SK-N-SH treated with all-trans-retinoic acid at 6 μM for 48 hours (cell line): ENCODE data around the gene TRIM54.
"Not testable (repeated sequence)": the region's sequence is repeated elsewhere in the genome, so short reads cannot be mapped to it uniquely, and the experiment has no call there.

Experiments
- ATAC-seq: fragments of 200-7000 bp; cut with Tn5 transposase; 3 replicates; pipeline ENCODE4 v1.9.1; 2020; ENCODE audit warnings: mild to moderate bottlenecking, moderate library complexity
- ARNTL ChIP-seq: fragments of 450-650 bp; formaldehyde crosslinking; IDR thresholded peaks from 2 replicates; pipeline ENCODE4 v1.5.0; 2020; ENCODE audit warnings: low read depth, mild to moderate bottlenecking, moderate library complexity, borderline replicate concordance
- BACH2 ChIP-seq: fragments of 250-450 bp; sonication (Bioruptor Pico); IDR thresholded peaks from 2 replicates; pipeline ENCODE4 v1.9.0; 2021; ENCODE audit warnings: mild to moderate bottlenecking, borderline replicate concordance
- CSDC2 ChIP-seq: fragments of 250-450 bp; sonication (Bioruptor Pico); IDR thresholded peaks from 2 replicates; pipeline ENCODE4 v1.5.0; 2020; ENCODE audit warnings: mild to moderate bottlenecking, moderate library complexity
- ESRRG ChIP-seq: fragments of 250-450 bp; sonication (Bioruptor Pico); IDR thresholded peaks from 2 replicates; pipeline ENCODE4 v1.6.1; 2021; ENCODE audit warnings: mild to moderate bottlenecking
- GLIS3 ChIP-seq: fragments of 250-450 bp; sonication (Bioruptor Pico); IDR thresholded peaks from 2 replicates; pipeline ENCODE4 v1.5.0; 2020; ENCODE audit warnings: mild to moderate bottlenecking, moderate library complexity
- OSR1 ChIP-seq: fragments of 250-450 bp; sonication (Bioruptor Pico); IDR thresholded peaks from 2 replicates; pipeline ENCODE4 v1.8.0; 2022; ENCODE audit warnings: moderate library complexity, mild to moderate bottlenecking, inconsistent platforms
- PATZ1 ChIP-seq: fragments of 250-450 bp; sonication (Bioruptor Pico); IDR thresholded peaks from 2 replicates; pipeline ENCODE4 v1.8.0; 2020; ENCODE audit warnings: mild to moderate bottlenecking, moderate library complexity, borderline replicate concordance
- POU6F1 ChIP-seq: fragments of 250-450 bp; sonication (Bioruptor Pico); IDR thresholded peaks from 2 replicates; pipeline ENCODE4 v1.8.0; 2021; ENCODE audit warnings: low read depth, mild to moderate bottlenecking, moderate library complexity, borderline replicate concordance
- PPARA ChIP-seq: fragments of 250-450 bp; sonication (Bioruptor Pico); IDR thresholded peaks from 2 replicates; pipeline ENCODE4 v1.5.0; 2020; ENCODE audit warnings: mild to moderate bottlenecking, borderline replicate concordance
- RARB ChIP-seq: fragments of 250-450 bp; sonication (Bioruptor Pico); IDR thresholded peaks from 2 replicates; pipeline ENCODE4 v1.8.0; 2021; ENCODE audit warnings: mild to moderate bottlenecking, moderate library complexity
- SNAI2 ChIP-seq: fragments of 250-450 bp; sonication (Bioruptor Pico); IDR thresholded peaks from 2 replicates; pipeline ENCODE4 v1.5.0; 2020; ENCODE audit warnings: mild to moderate bottlenecking, moderate library complexity
- TCF4 ChIP-seq: fragments of 250-450 bp; sonication (Bioruptor Pico); IDR thresholded peaks from 2 replicates; pipeline ENCODE4 v1.8.0; 2021; ENCODE audit warnings: mild to moderate bottlenecking, moderate library complexity, borderline replicate concordance
- ZFP3 ChIP-seq: fragments of 250-450 bp; sonication (Bioruptor Pico); IDR thresholded peaks from 2 replicates; pipeline ENCODE4 v1.5.0; 2020; ENCODE audit warnings: mild to moderate bottlenecking, moderate library complexity
- ZNF70 ChIP-seq: fragments of 450-650 bp; formaldehyde crosslinking; IDR thresholded peaks from 2 replicates; pipeline ENCODE4 v1.5.0; 2020; ENCODE audit warnings: mild to moderate bottlenecking, moderate library complexity
- ZNF8 ChIP-seq: fragments of 450-650 bp; formaldehyde crosslinking; IDR thresholded peaks from 2 replicates; pipeline ENCODE4 v1.5.0; 2020; ENCODE audit warnings: mild to moderate bottlenecking, moderate library complexity
- TF ChIP-seq, protein P1 (sequence below): fragments of 250-450 bp; sonication (Bioruptor Pico); IDR thresholded peaks from 2 replicates; pipeline ENCODE4 v1.5.1; 2021; ENCODE audit warnings: mild to moderate bottlenecking, moderate library complexity
- TF ChIP-seq, protein P2 (sequence below): fragments of 250-450 bp; sonication (Bioruptor Pico); IDR thresholded peaks from 2 replicates; pipeline ENCODE4 v1.5.1; 2020; ENCODE audit warnings: low read depth, mild to moderate bottlenecking, moderate library complexity

The TRIM54 gene

GRCh38 chr2:27271631-27272340 lies 10.4 kb upstream of the TRIM54 start (continued):
- TF ChIP-seq, protein P1, sequence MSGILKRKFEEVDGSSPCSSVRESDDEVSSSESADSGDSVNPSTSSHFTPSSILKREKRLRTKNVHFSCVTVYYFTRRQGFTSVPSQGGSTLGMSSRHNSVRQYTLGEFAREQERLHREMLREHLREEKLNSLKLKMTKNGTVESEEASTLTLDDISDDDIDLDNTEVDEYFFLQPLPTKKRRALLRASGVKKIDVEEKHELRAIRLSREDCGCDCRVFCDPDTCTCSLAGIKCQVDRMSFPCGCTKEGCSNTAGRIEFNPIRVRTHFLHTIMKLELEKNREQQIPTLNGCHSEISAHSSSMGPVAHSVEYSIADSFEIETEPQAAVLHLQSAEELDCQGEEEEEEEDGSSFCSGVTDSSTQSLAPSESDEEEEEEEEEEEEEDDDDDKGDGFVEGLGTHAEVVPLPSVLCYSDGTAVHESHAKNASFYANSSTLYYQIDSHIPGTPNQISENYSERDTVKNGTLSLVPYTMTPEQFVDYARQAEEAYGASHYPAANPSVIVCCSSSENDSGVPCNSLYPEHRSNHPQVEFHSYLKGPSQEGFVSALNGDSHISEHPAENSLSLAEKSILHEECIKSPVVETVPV (CRISPR knock-in tag): no peak
- TF ChIP-seq RARB: no peak
- TF ChIP-seq GLIS3 (CRISPR knock-in tag): no peak
- no peak for TF ChIP-seq SNAI2 (CRISPR knock-in tag)
- TF ChIP-seq ZNF8: no peak
- no peak for TF ChIP-seq TCF4 (CRISPR knock-in tag)
- TF ChIP-seq, protein P2, sequence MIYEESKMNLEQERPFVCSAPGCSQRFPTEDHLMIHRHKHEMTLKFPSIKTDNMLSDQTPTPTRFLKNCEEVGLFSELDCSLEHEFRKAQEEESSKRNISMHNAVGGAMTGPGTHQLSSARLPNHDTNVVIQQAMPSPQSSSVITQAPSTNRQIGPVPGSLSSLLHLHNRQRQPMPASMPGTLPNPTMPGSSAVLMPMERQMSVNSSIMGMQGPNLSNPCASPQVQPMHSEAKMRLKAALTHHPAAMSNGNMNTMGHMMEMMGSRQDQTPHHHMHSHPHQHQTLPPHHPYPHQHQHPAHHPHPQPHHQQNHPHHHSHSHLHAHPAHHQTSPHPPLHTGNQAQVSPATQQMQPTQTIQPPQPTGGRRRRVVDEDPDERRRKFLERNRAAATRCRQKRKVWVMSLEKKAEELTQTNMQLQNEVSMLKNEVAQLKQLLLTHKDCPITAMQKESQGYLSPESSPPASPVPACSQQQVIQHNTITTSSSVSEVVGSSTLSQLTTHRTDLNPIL (CRISPR knock-in tag): no peak
- no peak for TF ChIP-seq ESRRG
- TF ChIP-seq ZFP3 (CRISPR knock-in tag): no peak
- no peak for TF ChIP-seq BACH2 (CRISPR knock-in tag)
- TF ChIP-seq POU6F1: no peak
- no peak for TF ChIP-seq PPARA
- TF ChIP-seq CSDC2 (CRISPR knock-in tag): no peak

- ATAC-seq: not testable (repeated sequence)
These were observed 9.4 kb upstream of the TRIM54 start for GRCh38 chr2:27272537-27273522.

DNA sequence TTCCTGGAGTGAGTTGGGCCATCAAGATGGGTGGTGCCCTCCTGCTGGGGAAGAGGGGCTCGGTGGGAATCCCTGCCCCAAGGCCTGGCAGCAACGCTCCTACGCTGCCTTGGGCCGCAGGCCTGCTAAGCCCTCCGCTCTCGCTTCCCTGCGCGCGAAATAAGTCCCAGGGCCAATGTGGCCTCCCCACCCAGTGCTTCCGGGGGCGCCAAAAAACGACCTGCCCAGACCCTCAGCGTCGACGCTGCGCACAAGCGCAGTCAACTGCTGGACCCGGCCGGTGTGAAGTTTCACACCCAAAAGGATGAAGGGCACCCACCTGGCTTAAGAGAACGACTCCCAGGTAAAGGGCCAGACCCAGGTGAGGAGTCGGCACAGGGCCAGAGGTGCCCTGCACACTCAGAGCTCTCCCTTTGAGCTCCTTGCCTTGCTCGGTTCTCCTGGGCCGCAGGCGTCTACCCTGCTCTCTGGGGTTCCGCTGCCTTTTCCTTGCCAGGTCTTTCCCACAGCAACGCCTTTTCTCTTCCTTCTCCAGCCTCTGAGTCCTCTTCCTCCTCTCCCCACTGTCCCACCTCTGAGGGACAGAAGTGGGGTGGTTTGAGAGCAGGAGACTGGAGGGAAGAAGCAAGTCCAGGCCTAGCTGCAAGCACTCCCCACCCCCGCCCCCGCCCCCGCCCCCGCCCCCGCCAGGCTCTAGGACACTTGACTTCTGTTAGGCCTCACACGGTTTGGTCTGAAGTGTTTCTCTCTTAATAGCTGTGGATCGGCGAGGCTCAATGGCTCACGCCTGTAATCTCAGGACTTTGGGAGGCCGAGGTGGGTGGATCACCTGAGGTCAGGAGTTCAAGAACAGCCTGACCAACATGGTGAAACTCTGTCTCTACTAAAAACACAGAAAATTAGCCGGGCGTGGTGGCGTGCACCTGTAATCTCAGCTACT lies 6.7 kb upstream of the TRIM54 start, which contains the start of gene DNAJC5G:
Gene DNAJC5G, plus strand, starts transcription at position 223 of the 940 bp plus-strand sequence. CDS start 1,296 bp downstream, outside the sequence.
- ATAC-seq: no peak
- TF ChIP-seq GLIS3 (CRISPR knock-in tag): no peak
- TF ChIP-seq, protein P1 (CRISPR knock-in tag): no peak
- no peak for TF ChIP-seq TCF4 (CRISPR knock-in tag)
- TF ChIP-seq BACH2 (CRISPR knock-in tag): no peak
- no peak for TF ChIP-seq ESRRG
- TF ChIP-seq SNAI2 (CRISPR knock-in tag): no peak
- TF ChIP-seq ZNF8: no peak
- no peak for TF ChIP-seq ARNTL (CRISPR knock-in tag)
- TF ChIP-seq, all 23 proteins: peak for 0

DNA sequence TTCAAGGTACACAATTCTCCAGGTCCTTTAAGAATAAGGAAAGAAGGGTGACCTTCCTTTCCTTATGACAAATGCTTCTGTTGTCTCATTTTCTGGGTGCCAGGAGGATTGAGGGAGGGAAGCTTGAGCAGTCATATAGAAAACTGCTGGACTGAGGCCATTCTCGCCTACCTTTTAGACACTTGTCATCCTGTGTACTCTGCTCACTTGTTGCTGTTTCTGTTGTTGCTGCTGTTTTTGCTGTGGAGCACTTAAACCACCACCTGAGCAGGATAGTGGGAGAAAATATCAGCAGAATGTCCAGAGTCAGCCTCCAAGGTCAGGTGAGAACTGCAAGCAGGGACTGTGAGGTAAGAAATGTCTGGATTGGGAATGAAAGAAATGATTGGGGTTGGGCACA lies 4.2 kb upstream of the TRIM54 start:
- TF ChIP-seq PATZ1 (CRISPR knock-in tag): no peak
- no peak for TF ChIP-seq OSR1 (CRISPR knock-in tag)
- no peak for TF ChIP-seq ZNF70 (CRISPR knock-in tag)
- no peak for TF ChIP-seq TCF4 (CRISPR knock-in tag)
- TF ChIP-seq BACH2 (CRISPR knock-in tag): no peak
- no peak for TF ChIP-seq RARB
- no peak for TF ChIP-seq ARNTL (CRISPR knock-in tag)
- no peak for TF ChIP-seq GLIS3 (CRISPR knock-in tag)
- no peak for ATAC-seq
